ENCODE data around the gene PRPH2. TPM values are rescaled to one million over a fixed set of nuclear protein-coding genes. Genes with fewer than 3 reads are reported as not detected.
A peak's percentile ranks its signal among the peaks of the same experiment; 100 is the strongest.

PRPH2 gene
- 0.10 and 0.15 TPM in 2 replicates for total RNA-seq
- 0.12 TPM for total RNA-seq (2013)
- 0.03 and 0.06 TPM in 2 replicates for polyA plus RNA-seq
- 0.17 TPM in 1 of 2 replicates, not detected in the other for polyA minus RNA-seq

GRCh38 chr6:42722497-42722896 is at the start of gene PRPH2:
Gene PRPH2, minus strand, starts transcription at chr6:42722597. Its CDS starts 263 bp downstream, at chr6:42722334.
- no peak within 1 kb of the TSS for H3K4me2 ChIP-seq (replicated peaks; ENCODE audit: low read depth, low read length, poor library complexity, severe bottlenecking)
- H2AFZ ChIP-seq (ENCODE audit: insufficient read depth, low read depth, low read length, poor library complexity, severe bottlenecking), result no peak within 1 kb of the TSS
- peaks cover 0 to 3% (median 0%) of the 10 kb centered on the region in 4 experiments for H3K27me3 ChIP-seq (replicated peaks in 1 of 4; ENCODE audit: control extremely low read depth in 1 of 4, control insufficient read depth in 3 of 4, insufficient read depth in 4 of 4, low read length in 3 of 4)
- Mint-ChIP-seq H3K27ac (no peak within 1 kb of the TSS), H3K9me3 (ENCODE audit: insufficient read depth) (no peaks in the 10 kb centered on the region), H3K27me3 (peaks cover 7% of the 10 kb centered on the region), H3K4me1 (peaks cover 15% of the 10 kb centered on the region), H3K4me3 (no peak within 1 kb of the TSS)
- H3K9me3 ChIP-seq (ENCODE audit: control extremely low read depth in 1 of 3, control insufficient read depth in 2 of 3, insufficient read depth in 1 of 3, low read length in 2 of 3), result no peaks in the 10 kb centered on the region
- ChIA-PET POLR2A (no interaction called here), CTCF (interaction anchor here (1.0 kb wide), 1 partner anchor 61 kb away, joined by 3 read pairs; no protein-coding TSS in a partner anchor)
- DNase-seq, result no peak
- peaks cover 12 to 17% of the 10 kb centered on the region in 2 donors for H3K4me1 ChIP-seq (ENCODE audit: control insufficient read depth in 2 of 2, insufficient read depth in 2 of 2, low read length in 2 of 2)
- TF ChIP-seq EZH2 (IDR thresholded peaks at IDR 0.05; ENCODE audit: borderline replicate concordance, insufficient read depth, low read depth, low read length, poor library complexity, severe bottlenecking), result no peak
- TF ChIP-seq, protein P1, sequence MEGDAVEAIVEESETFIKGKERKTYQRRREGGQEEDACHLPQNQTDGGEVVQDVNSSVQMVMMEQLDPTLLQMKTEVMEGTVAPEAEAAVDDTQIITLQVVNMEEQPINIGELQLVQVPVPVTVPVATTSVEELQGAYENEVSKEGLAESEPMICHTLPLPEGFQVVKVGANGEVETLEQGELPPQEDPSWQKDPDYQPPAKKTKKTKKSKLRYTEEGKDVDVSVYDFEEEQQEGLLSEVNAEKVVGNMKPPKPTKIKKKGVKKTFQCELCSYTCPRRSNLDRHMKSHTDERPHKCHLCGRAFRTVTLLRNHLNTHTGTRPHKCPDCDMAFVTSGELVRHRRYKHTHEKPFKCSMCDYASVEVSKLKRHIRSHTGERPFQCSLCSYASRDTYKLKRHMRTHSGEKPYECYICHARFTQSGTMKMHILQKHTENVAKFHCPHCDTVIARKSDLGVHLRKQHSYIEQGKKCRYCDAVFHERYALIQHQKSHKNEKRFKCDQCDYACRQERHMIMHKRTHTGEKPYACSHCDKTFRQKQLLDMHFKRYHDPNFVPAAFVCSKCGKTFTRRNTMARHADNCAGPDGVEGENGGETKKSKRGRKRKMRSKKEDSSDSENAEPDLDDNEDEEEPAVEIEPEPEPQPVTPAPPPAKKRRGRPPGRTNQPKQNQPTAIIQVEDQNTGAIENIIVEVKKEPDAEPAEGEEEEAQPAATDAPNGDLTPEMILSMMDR (IDR thresholded peaks at IDR 0.05), result no peak
- H3K9ac ChIP-seq (ENCODE audit: low read length), result no peak within 1 kb of the TSS
- no peaks in the 10 kb centered on the region for H3K79me2 ChIP-seq (ENCODE audit: control insufficient read depth, insufficient read depth, low read length)
- intact Hi-C loops (cut with micrococcal nuclease), result loop anchor here (10.0 kb wide), 1 partner anchor 938 kb away; the partner anchor contains the start of genes PRICKLE4 and TOMM6
- H4K20me1 ChIP-seq (ENCODE audit: control insufficient read depth, insufficient read depth, low read length, poor library complexity, severe bottlenecking), result no peaks in the 10 kb centered on the region
- ATAC-seq (ENCODE audit: low read depth), result no peak
- no peak within 1 kb of the TSS for H3K27ac ChIP-seq (ENCODE audit: low read length in 2 of 2)
- WGBS (ENCODE audit: insufficient coverage), result 92% methylated on average over 5 of the region's 6 CpGs
- no peaks in the 10 kb centered on the region for H3K36me3 ChIP-seq (replicated peaks in 1 of 2; ENCODE audit: control extremely low read depth in 1 of 2, control insufficient read depth in 1 of 2, extremely low read depth in 1 of 2, insufficient read depth in 2 of 2, low read length in 1 of 2)
- H3K4me3 ChIP-seq (ENCODE audit: control extremely low read depth in 1 of 5, extremely low read depth in 1 of 5, insufficient read depth in 1 of 5, low read depth in 2 of 5, low read length in 4 of 5), result no peak within 1 kb of the TSS

- H3K27ac Mint-ChIP-seq, result peak overlapping the region; percentile 99
- no peak for TF ChIP-seq EZH2 (IDR thresholded peaks at IDR 0.05; ENCODE audit: borderline replicate concordance, insufficient read depth, low read depth, low read length, poor library complexity, severe bottlenecking)
- TF ChIP-seq, protein P1 (IDR thresholded peaks at IDR 0.05), result no peak
These were observed 49.3 kb upstream of the PRPH2 start for GRCh38 chr6:42771741-42772100.

More at GRCh38 chr6:42771741-42772100, 49.3 kb upstream of the PRPH2 start:
- Histone ChIP-seq H3K27ac (ENCODE audit: low read length in 2 of 2) (peak overlapping the region; percentile 90 to 92), H3K4me1 (ENCODE audit: control insufficient read depth in 2 of 2, insufficient read depth in 2 of 2, low read length in 2 of 2) (peaks cover 39 to 52% of the 10 kb centered on the region in 2 donors), H3K79me2 (ENCODE audit: control insufficient read depth, insufficient read depth, low read length) (peaks cover 32% of the 10 kb centered on the region), H3K9me3 (ENCODE audit: control extremely low read depth in 1 of 3, control insufficient read depth in 2 of 3, insufficient read depth in 1 of 3, low read length in 2 of 3) (no peaks in the 10 kb centered on the region), H4K20me1 (ENCODE audit: control insufficient read depth, insufficient read depth, low read length, poor library complexity, severe bottlenecking) (no peaks in the 10 kb centered on the region), H3K4me2 (replicated peaks; ENCODE audit: low read depth, low read length, poor library complexity, severe bottlenecking) (peak overlapping the region; percentile 75), H3K9ac (ENCODE audit: low read length) (peak overlapping the region; percentile 72), H3K36me3 (replicated peaks in 1 of 2; ENCODE audit: control extremely low read depth in 1 of 2, control insufficient read depth in 1 of 2, extremely low read depth in 1 of 2, insufficient read depth in 2 of 2, low read length in 1 of 2) (peaks cover 0 to 2% of the 10 kb centered on the region in 2 experiments), H2AFZ (ENCODE audit: insufficient read depth, low read depth, low read length, poor library complexity, severe bottlenecking) (no peak overlapping the region), H3K27me3 (replicated peaks in 1 of 4; ENCODE audit: control extremely low read depth in 1 of 4, control insufficient read depth in 3 of 4, insufficient read depth in 4 of 4, low read length in 3 of 4) (no peaks in the 10 kb centered on the region), H3K4me3 (ENCODE audit: control extremely low read depth in 1 of 5, extremely low read depth in 1 of 5, insufficient read depth in 1 of 5, low read depth in 2 of 5, low read length in 4 of 5) (peak overlapping the region; percentile 30 to 77 (median 49))
- intact Hi-C loops (cut with micrococcal nuclease), result loop anchor here (1.0 to 5.0 kb wide), 6 partner anchors 12 to 403 kb away; partner anchors contain the start of genes RPL7L1 and TBCC
- ChIA-PET CTCF (interaction anchor here (1.1 to 4.0 kb wide), 5 partner anchors 7 to 110 kb away, joined by 3 to 16 read pairs (median 12); partner anchors contain the start of genes BICRAL and TBCC), POLR2A (interaction anchor here (0.8 to 7.2 kb wide), 5 partner anchors 12 to 109 kb away, joined by 3 to 198 read pairs (median 6); partner anchors contain the start of genes BICRAL, RPL7L1 and TBCC)
- ATAC-seq (ENCODE audit: low read depth), result no peak
- Mint-ChIP-seq H3K4me1 (peaks cover 52% of the 10 kb centered on the region), H3K9me3 (ENCODE audit: insufficient read depth) (no peaks in the 10 kb centered on the region), H3K27me3 (no peaks in the 10 kb centered on the region), H3K4me3 (peak overlapping the region; percentile 87)
- WGBS (ENCODE audit: insufficient coverage), result no CpG with 5 or more reads among the region's 3 CpGs
- peak; percentile 68 for DNase-seq

All from B cell (primary cell).